ENCODE measurements around the gene MAMDC2. TPM values are rescaled to one million over a fixed set of nuclear protein-coding genes. Genes with fewer than 3 reads are reported as not detected.

MAMDC2 gene
- total RNA-seq, 1 donor from 2014 or later = 3.4 TPM

DNA sequence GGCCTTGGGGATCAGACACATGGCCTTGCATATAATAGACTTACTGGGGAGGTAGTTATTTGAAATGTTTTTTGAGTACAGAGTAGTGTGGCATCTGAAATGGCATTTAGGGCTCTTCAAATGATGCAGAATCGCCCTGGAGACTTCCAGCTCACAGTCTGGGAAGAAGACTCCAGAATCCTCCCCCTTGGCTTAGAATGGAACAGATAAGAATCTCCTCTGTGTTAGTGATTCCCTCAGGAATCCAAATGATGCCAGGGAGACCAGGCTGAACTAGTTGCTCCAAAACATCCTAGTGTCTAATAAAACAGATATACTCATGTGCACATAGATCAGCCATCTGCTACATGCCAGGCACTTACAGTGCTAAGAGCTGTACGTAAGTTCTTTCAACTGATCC is 176.6 kb downstream of the MAMDC2 start:
- peaks cover 0 to 11% of the 10 kb centered on the region in 2 donors for H3K36me3 ChIP-seq
- H3K9me3 ChIP-seq = peaks cover 0 to 4% of the 10 kb centered on the region in 2 donors
- no peaks in the 10 kb centered on the region for H3K27me3 ChIP-seq
- no peak overlapping the region for H3K27ac ChIP-seq
- no peak overlapping the region for H3K4me3 ChIP-seq
- intact Hi-C loops (cut with DNase I) = no loop called here
- H3K4me1 ChIP-seq = no peaks in the 10 kb centered on the region
- no peak for DNase-seq (ENCODE audit: low spot score in 2 of 2)
- TF ChIP-seq, protein P1, sequence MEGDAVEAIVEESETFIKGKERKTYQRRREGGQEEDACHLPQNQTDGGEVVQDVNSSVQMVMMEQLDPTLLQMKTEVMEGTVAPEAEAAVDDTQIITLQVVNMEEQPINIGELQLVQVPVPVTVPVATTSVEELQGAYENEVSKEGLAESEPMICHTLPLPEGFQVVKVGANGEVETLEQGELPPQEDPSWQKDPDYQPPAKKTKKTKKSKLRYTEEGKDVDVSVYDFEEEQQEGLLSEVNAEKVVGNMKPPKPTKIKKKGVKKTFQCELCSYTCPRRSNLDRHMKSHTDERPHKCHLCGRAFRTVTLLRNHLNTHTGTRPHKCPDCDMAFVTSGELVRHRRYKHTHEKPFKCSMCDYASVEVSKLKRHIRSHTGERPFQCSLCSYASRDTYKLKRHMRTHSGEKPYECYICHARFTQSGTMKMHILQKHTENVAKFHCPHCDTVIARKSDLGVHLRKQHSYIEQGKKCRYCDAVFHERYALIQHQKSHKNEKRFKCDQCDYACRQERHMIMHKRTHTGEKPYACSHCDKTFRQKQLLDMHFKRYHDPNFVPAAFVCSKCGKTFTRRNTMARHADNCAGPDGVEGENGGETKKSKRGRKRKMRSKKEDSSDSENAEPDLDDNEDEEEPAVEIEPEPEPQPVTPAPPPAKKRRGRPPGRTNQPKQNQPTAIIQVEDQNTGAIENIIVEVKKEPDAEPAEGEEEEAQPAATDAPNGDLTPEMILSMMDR (IDR thresholded peaks at IDR 0.05) = no peak

DNA sequence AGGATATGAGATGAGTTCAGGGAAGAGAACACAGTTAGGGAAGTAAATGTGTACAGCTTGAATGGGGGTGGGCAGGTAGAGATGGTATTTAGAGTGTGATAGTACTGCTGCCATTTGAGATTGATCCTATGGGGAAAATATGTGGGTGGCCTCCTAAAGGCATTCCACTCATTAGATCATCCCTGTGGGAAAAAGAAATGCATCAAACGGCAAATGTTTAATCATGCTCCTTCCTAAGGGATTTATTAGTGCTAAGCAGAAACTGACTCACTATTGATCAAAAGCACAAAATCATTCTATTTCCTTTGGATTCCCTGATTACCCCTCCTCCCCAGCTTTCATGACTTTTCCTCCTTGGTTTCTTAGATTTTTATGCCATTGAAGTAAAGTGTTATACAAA is 178.7 kb downstream of the MAMDC2 start:
- Histone ChIP-seq H3K4me3 (no peak overlapping the region), H3K4me1 (no peaks in the 10 kb centered on the region), H3K36me3 (peaks cover 0 to 4% of the 10 kb centered on the region in 2 donors), H3K27me3 (no peaks in the 10 kb centered on the region), H3K27ac (no peak overlapping the region), H3K9me3 (no peaks in the 10 kb centered on the region)
- no peak for DNase-seq (ENCODE audit: low spot score in 2 of 2)
- TF ChIP-seq, protein P1 (IDR thresholded peaks at IDR 0.05) = no peak
- intact Hi-C loops (cut with DNase I) = no loop called here

DNA sequence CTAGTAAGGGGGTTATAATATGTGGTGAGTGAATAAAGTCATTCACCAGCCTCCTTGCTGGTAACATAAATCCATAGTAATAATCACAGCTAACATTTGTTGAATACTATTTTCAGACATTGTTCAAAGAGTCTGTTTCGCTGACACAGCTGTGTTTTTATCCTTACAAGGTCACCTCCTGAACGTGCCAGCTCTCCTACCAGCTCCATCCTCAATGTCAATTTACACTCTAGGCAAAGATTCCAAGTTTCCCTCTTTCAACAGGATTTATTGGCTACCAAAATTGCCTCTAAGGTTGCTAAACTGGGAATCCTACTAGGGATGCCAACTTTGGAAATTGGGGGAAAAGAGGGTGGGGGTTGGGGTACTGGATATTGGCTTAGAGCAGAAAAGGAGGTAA is 184.5 kb downstream of the MAMDC2 start:
- Histone ChIP-seq H3K9me3 (no peaks in the 10 kb centered on the region), H3K36me3 (no peaks in the 10 kb centered on the region), H3K27ac (peak overlapping the region; percentile 4 to 56), H3K4me1 (peaks cover 0 to 10% of the 10 kb centered on the region in 2 donors), H3K27me3 (no peaks in the 10 kb centered on the region), H3K4me3 (no peak overlapping the region)
- TF ChIP-seq, protein P1 (IDR thresholded peaks at IDR 0.05) = no peak
- no peak for DNase-seq (ENCODE audit: low spot score in 2 of 2)
- intact Hi-C loops (cut with DNase I) = loop anchor here (5.0 kb wide), 1 partner anchor 256 kb away; no protein-coding TSS in a partner anchor

DNA sequence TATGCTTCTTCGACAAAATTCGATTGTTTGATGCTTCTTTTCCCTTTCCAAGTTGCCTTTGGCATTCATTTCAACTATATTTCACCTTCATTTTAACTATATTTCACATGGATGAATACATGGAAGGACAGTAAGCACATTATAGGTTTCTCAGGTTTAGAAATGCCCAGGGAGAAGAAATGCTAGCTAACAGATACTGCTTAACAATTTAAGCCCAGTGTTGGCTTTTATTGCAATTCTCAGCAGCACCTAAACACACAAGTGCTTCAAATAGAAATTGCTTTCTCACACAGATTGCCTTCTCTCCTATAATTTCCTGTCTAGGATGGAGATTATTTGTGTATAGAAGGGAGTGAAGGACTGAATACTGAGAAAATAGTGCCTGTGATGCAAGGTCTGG is 185.0 kb downstream of the MAMDC2 start:
- H3K9me3 ChIP-seq = no peaks in the 10 kb centered on the region
- peak overlapping the region; percentile 4 to 56 for H3K27ac ChIP-seq
- DNase-seq (ENCODE audit: low spot score in 2 of 2) = no peak
- H3K4me1 ChIP-seq = peaks cover 0 to 10% of the 10 kb centered on the region in 2 donors
- H3K27me3 ChIP-seq = no peaks in the 10 kb centered on the region
- TF ChIP-seq, protein P1 (IDR thresholded peaks at IDR 0.05) = no peak
- peak overlapping the region in 1 of 2 donors; percentile 9 for H3K4me3 ChIP-seq
- no peaks in the 10 kb centered on the region for H3K36me3 ChIP-seq
- intact Hi-C loops (cut with DNase I) = loop anchor here (5.0 kb wide), 1 partner anchor 256 kb away; no protein-coding TSS in a partner anchor

DNA sequence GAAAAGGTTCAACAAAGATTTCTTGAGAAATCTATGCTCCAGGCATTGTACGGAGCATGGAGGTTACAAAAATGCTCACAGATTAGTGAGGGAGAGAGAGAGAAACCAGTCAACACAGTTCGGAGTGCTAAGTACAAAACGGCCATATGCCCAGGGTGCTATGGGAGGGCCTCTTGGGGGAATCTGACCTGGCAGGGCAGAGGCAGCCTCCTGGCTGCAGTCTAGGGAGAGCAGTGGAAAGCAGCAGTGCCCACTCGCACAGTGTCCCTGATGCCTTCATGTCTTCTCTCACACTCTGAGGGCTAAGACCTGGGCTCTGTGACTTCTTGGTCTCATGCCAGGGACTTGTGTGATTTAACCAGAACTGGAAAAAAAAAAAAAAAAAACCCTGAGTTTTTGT is 185.4 kb downstream of the MAMDC2 start:
- H3K4me3 ChIP-seq = peak overlapping the region in 1 of 2 donors; percentile 9
- no peak for DNase-seq (ENCODE audit: low spot score in 2 of 2)

More for the DNA sequence above, 185.4 kb downstream of the MAMDC2 start:
- H3K4me1 ChIP-seq = peaks cover 0 to 10% of the 10 kb centered on the region in 2 donors
- H3K27me3 ChIP-seq = no peaks in the 10 kb centered on the region
- peak overlapping the region; percentile 4 to 56 for H3K27ac ChIP-seq
- H3K9me3 ChIP-seq = no peaks in the 10 kb centered on the region
- TF ChIP-seq, protein P1 (IDR thresholded peaks at IDR 0.05) = no peak
- intact Hi-C loops (cut with DNase I) = loop anchor here (5.0 kb wide), 1 partner anchor 257 kb away; no protein-coding TSS in a partner anchor
- H3K36me3 ChIP-seq = no peaks in the 10 kb centered on the region

Data from ascending aorta (tissue), 2 donors.